SK-N-SH (cell line): Measurements from ENCODE around the gene LYPD5.
"Not testable (repeated sequence)": the region's sequence is repeated elsewhere in the genome, so short reads cannot be mapped to it uniquely, and the experiment has no call there.

Experiments
- POLR2AphosphoS5 ChIP-seq: IDR thresholded peaks from 2 replicates; pipeline ENCODE4 v1.6.1; 2012; ENCODE audit warnings: low read depth, low read length
- RCOR1 ChIP-seq: fragments of 150-350 bp; IDR thresholded peaks from 2 replicates; pipeline ENCODE4 v1.6.1; 2017; ENCODE audit warnings: antibody characterized with exemption, low read length
- TCF12 ChIP-seq: IDR thresholded peaks from 2 replicates; pipeline ENCODE4 v1.4.0; 2012
- TF ChIP-seq, protein P1 (sequence below): fragments of 200-600 bp; sonication (generic); IDR thresholded peaks from 2 replicates; pipeline ENCODE4 v1.6.1; 2017; ENCODE audit warnings: antibody characterized with exemption, mild to moderate bottlenecking, moderate library complexity

GRCh38 chr19:43817454-43817853 is 15.2 kb upstream of the LYPD5 start:
- TF ChIP-seq, protein P1, sequence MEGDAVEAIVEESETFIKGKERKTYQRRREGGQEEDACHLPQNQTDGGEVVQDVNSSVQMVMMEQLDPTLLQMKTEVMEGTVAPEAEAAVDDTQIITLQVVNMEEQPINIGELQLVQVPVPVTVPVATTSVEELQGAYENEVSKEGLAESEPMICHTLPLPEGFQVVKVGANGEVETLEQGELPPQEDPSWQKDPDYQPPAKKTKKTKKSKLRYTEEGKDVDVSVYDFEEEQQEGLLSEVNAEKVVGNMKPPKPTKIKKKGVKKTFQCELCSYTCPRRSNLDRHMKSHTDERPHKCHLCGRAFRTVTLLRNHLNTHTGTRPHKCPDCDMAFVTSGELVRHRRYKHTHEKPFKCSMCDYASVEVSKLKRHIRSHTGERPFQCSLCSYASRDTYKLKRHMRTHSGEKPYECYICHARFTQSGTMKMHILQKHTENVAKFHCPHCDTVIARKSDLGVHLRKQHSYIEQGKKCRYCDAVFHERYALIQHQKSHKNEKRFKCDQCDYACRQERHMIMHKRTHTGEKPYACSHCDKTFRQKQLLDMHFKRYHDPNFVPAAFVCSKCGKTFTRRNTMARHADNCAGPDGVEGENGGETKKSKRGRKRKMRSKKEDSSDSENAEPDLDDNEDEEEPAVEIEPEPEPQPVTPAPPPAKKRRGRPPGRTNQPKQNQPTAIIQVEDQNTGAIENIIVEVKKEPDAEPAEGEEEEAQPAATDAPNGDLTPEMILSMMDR, result not testable (repeated sequence)
- TF ChIP-seq RCOR1, TCF12, POLR2AphosphoS5: not testable (repeated sequence)
